Measurements from ENCODE around the gene SSH2. TPM values are rescaled to one million over a fixed set of nuclear protein-coding genes. Genes with fewer than 3 reads are reported as not detected.
"Not testable (repeated sequence)": the region's sequence is repeated elsewhere in the genome, so short reads cannot be mapped to it uniquely, and the experiment has no call there.

Gene SSH2
- total RNA-seq, 1 donor from 2014 or later: 37.6 TPM

- Histone ChIP-seq H3K4me1 (peaks cover 36% of the 10 kb centered on the region), H3K4me3 (no peak overlapping the region), H3K27me3 (no peaks in the 10 kb centered on the region), H3K9me3 (no peaks in the 10 kb centered on the region), H3K27ac (peak overlapping the region; percentile 51), H3K36me3 (no peaks in the 10 kb centered on the region)
- intact Hi-C loops (cut with DNase I): no loop called here
- TF ChIP-seq CTCF (IDR thresholded peaks at IDR 0.05): no peak
- no peak for TF ChIP-seq POLR2A (IDR thresholded peaks at IDR 0.05)
- peak in 1 of 2 donors; percentile 10 for TF ChIP-seq POLR2AphosphoS5 (IDR thresholded peaks at IDR 0.05; ENCODE audit: insufficient read depth in 1 of 2, low read depth in 1 of 2)
- no peak for DNase-seq (ENCODE audit: extremely low spot score in 2 of 2)
These were observed 252.7 kb downstream of the SSH2 start for GRCh38 chr17:29677221-29677791.

GRCh38 chr17:29675961-29676360 lies 254.1 kb downstream of the SSH2 start:
- H3K9me3 ChIP-seq; DNase-seq (ENCODE audit: extremely low spot score in 2 of 2); H3K4me3 ChIP-seq; H3K27me3 ChIP-seq; intact Hi-C loops (cut with DNase I): not testable (repeated sequence)
- peaks cover 0 to 11% of the 10 kb centered on the region in 2 donors for H3K36me3 ChIP-seq
- peaks cover 28% of the 10 kb centered on the region for H3K4me1 ChIP-seq
- peak overlapping the region; percentile 51 for H3K27ac ChIP-seq

GRCh38 chr17:29674281-29674680 lies 255.7 kb downstream of the SSH2 start:
- Histone ChIP-seq H3K27ac (no peak overlapping the region), H3K9me3 (no peaks in the 10 kb centered on the region), H3K4me3 (no peak overlapping the region), H3K4me1 (peaks cover 28% of the 10 kb centered on the region), H3K27me3 (no peaks in the 10 kb centered on the region), H3K36me3 (peaks cover 0 to 17% of the 10 kb centered on the region in 2 donors)
- no peak for TF ChIP-seq POLR2A (IDR thresholded peaks at IDR 0.05)
- TF ChIP-seq CTCF (IDR thresholded peaks at IDR 0.05): no peak
- no peak for TF ChIP-seq POLR2AphosphoS5 (IDR thresholded peaks at IDR 0.05; ENCODE audit: insufficient read depth in 1 of 2, low read depth in 1 of 2)
- intact Hi-C loops (cut with DNase I): no loop called here
- DNase-seq (ENCODE audit: extremely low spot score in 2 of 2): no peak

- Histone ChIP-seq H3K4me3 (no peak overlapping the region), H3K27ac (no peak overlapping the region), H3K36me3 (peaks cover 0 to 21% of the 10 kb centered on the region in 2 donors), H3K4me1 (peaks cover 7% of the 10 kb centered on the region), H3K27me3 (no peaks in the 10 kb centered on the region), H3K9me3 (no peaks in the 10 kb centered on the region)
- DNase-seq (ENCODE audit: extremely low spot score in 2 of 2): no peak
- intact Hi-C loops (cut with DNase I): no loop called here
- TF ChIP-seq POLR2A (IDR thresholded peaks at IDR 0.05): no peak
- TF ChIP-seq CTCF (IDR thresholded peaks at IDR 0.05): no peak
- TF ChIP-seq POLR2AphosphoS5 (IDR thresholded peaks at IDR 0.05; ENCODE audit: insufficient read depth in 1 of 2, low read depth in 1 of 2): no peak
These were observed 258.4 kb downstream of the SSH2 start for GRCh38 chr17:29671661-29672060.

- Histone ChIP-seq H3K27me3 (no peaks in the 10 kb centered on the region), H3K36me3 (peaks cover 0 to 32% of the 10 kb centered on the region in 2 donors), H3K27ac (no peak overlapping the region), H3K9me3 (no peaks in the 10 kb centered on the region), H3K4me1 (no peaks in the 10 kb centered on the region), H3K4me3 (no peak overlapping the region)
- no peak for DNase-seq (ENCODE audit: extremely low spot score in 2 of 2)
- TF ChIP-seq POLR2AphosphoS5 (IDR thresholded peaks at IDR 0.05; ENCODE audit: insufficient read depth in 1 of 2, low read depth in 1 of 2): no peak
- no peak for TF ChIP-seq CTCF (IDR thresholded peaks at IDR 0.05)
- no peak for TF ChIP-seq POLR2A (IDR thresholded peaks at IDR 0.05)
- intact Hi-C loops (cut with DNase I): no loop called here
These were observed 260.8 kb downstream of the SSH2 start for GRCh38 chr17:29669266-29669665.
